Mesothelial cell of epicardium (in vitro differentiated cells): ENCODE data around the gene CHST11. TPM values are rescaled to one million over a fixed set of nuclear protein-coding genes. Genes with fewer than 3 reads are reported as not detected.

ENCODE experiments used
- DNase-seq, 2 experiments: peaks; one replicate each; pipeline ENCODE4 v3.0.0; 2021; ENCODE audit warnings: low spot score in 2 of 2; ENCODE audit not compliant: unreplicated experiment in 2 of 2
- H3K27ac Mint-ChIP-seq: 2 replicates; pipeline ENCODE4 v1.8.0; 2021; ENCODE audit warnings: mixed read lengths
- H3K27me3 Mint-ChIP-seq: 2 replicates; pipeline ENCODE4 v1.8.0; 2021; ENCODE audit warnings: low read depth, mixed read lengths
- H3K36me3 Mint-ChIP-seq: 2 replicates; pipeline ENCODE4 v1.8.0; 2021; ENCODE audit warnings: mixed read lengths
- H3K4me1 Mint-ChIP-seq: 2 replicates; pipeline ENCODE4 v1.8.0; 2021; ENCODE audit warnings: mixed read lengths
- H3K4me3 Mint-ChIP-seq: 2 replicates; pipeline ENCODE4 v1.8.0; 2021; ENCODE audit warnings: mild to moderate bottlenecking, moderate library complexity, mixed read lengths
- H3K9me3 Mint-ChIP-seq: 2 replicates; pipeline ENCODE4 v1.8.0; 2021; ENCODE audit warnings: mixed read lengths
- total RNA-seq: library from RNA; stranded (reverse); gene quantifications from 3 replicates; pipeline ENCODE4 v1.2.1, GENCODE V29; 2021
- TF ChIP-seq, protein P1 (sequence below): fragments of 200-600 bp; sonication (generic); IDR thresholded peaks from one replicate; pipeline ENCODE4 v1.5.0; 2021; ENCODE audit warnings: antibody characterized with exemption; ENCODE audit not compliant: unreplicated experiment

Gene CHST11
- total RNA-seq, 1 donor from 2014 or later = 15.0 TPM

- DNase-seq = no peak
- no peak overlapping the region for H3K27ac Mint-ChIP-seq
- H3K4me1 Mint-ChIP-seq = peaks cover 54% of the 10 kb centered on the region
- TF ChIP-seq, protein P1, sequence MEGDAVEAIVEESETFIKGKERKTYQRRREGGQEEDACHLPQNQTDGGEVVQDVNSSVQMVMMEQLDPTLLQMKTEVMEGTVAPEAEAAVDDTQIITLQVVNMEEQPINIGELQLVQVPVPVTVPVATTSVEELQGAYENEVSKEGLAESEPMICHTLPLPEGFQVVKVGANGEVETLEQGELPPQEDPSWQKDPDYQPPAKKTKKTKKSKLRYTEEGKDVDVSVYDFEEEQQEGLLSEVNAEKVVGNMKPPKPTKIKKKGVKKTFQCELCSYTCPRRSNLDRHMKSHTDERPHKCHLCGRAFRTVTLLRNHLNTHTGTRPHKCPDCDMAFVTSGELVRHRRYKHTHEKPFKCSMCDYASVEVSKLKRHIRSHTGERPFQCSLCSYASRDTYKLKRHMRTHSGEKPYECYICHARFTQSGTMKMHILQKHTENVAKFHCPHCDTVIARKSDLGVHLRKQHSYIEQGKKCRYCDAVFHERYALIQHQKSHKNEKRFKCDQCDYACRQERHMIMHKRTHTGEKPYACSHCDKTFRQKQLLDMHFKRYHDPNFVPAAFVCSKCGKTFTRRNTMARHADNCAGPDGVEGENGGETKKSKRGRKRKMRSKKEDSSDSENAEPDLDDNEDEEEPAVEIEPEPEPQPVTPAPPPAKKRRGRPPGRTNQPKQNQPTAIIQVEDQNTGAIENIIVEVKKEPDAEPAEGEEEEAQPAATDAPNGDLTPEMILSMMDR = no peak
- H3K36me3 Mint-ChIP-seq = no peaks in the 10 kb centered on the region
- H3K27me3 Mint-ChIP-seq = peaks cover 19% of the 10 kb centered on the region
- H3K4me3 Mint-ChIP-seq = no peak overlapping the region
- H3K9me3 Mint-ChIP-seq = no peaks in the 10 kb centered on the region
These were observed 145.7 kb downstream of the CHST11 start for GRCh38 chr12:104602406-104602805.

- DNase-seq = no peak
- Mint-ChIP-seq H3K4me3 (no peak overlapping the region), H3K4me1 (peaks cover 49% of the 10 kb centered on the region)
These were observed 146.1 kb downstream of the CHST11 start for GRCh38 chr12:104602896-104603295.

DNA sequence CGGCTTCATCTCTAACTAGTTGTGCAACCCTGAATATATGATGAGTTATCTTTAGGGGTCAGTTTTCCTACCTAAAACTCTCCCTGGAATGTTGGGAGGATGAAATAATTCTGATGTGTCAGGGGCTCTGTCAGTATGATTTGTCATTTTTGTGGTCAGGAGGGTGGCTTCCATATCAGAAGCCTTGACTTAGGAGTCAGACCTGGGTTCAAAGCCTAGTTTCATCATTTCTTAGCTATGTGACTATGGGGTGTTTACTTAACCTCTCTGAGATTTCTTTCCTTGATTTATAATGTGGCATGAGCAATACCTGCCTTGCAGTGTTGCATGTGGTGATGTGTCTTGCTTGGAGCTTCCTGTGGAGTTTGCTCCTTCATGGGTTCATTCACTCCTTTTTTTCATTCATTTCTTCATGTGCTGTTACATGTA is 146.8 kb downstream of the CHST11 start:
- DNase-seq = no peak
- H3K4me3 Mint-ChIP-seq = no peak overlapping the region

More at GRCh38 chr12:104602896-104603295, 146.1 kb downstream of the CHST11 start:
- H3K9me3 Mint-ChIP-seq = no peaks in the 10 kb centered on the region
- H3K27ac Mint-ChIP-seq = no peak overlapping the region
- TF ChIP-seq, protein P1 = no peak
- peaks cover 19% of the 10 kb centered on the region for H3K27me3 Mint-ChIP-seq
- no peaks in the 10 kb centered on the region for H3K36me3 Mint-ChIP-seq

DNA sequence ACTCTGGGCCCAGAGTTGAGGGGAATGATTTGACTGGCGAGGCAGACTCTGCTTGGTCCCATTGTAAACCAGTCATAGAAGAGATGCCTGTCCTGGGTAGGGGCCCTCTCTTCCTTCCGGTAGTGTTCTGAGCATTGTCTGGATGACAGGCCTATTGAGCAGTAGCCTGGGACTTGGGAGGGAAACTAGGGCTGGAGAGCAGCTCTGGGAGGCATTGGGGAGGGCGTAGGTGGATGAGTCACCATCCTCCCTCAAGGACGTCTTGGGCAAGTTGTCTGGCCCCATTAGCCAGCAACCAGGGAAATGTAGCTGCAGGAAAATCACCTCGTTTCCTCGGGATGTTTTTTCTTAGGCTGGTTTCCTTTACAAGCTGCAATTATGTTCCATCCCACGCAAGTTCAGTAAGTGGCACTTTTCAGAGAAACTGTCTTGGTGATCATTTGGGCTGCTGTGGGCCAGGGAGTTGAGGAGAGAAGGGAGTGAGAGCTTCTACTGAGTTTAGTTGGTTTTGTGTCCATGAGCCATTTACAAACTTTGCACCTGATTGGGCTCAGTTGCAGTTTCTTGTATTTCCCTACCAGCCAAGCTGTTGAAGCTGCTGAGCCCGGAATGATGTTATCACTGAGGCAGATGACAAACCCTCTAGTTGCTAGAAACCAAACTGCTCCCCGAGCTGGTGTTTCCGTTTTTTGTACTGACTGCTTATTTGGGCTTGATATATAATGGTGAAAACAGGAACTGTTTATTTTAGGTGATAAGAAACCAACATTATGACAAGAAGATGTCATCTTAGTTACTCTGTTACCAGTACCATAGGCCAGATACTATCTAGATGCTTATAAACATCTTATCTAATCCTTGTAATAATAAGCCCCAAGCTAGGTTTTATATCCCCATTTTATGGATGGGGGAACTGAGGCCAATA is 147.6 kb downstream of the CHST11 start:
- Mint-ChIP-seq H3K4me1 (peaks cover 35% of the 10 kb centered on the region), H3K27ac (no peak overlapping the region), H3K27me3 (peaks cover 22% of the 10 kb centered on the region), H3K36me3 (no peaks in the 10 kb centered on the region), H3K9me3 (no peaks in the 10 kb centered on the region), H3K4me3 (no peak overlapping the region)
- TF ChIP-seq, protein P1 = no peak
- no peak for DNase-seq

More for the DNA sequence above, 146.8 kb downstream of the CHST11 start:
- H3K27me3 Mint-ChIP-seq = peaks cover 22% of the 10 kb centered on the region
- no peaks in the 10 kb centered on the region for H3K9me3 Mint-ChIP-seq
- peaks cover 43% of the 10 kb centered on the region for H3K4me1 Mint-ChIP-seq
- H3K36me3 Mint-ChIP-seq = no peaks in the 10 kb centered on the region
- no peak overlapping the region for H3K27ac Mint-ChIP-seq
- TF ChIP-seq, protein P1 = no peak

DNA sequence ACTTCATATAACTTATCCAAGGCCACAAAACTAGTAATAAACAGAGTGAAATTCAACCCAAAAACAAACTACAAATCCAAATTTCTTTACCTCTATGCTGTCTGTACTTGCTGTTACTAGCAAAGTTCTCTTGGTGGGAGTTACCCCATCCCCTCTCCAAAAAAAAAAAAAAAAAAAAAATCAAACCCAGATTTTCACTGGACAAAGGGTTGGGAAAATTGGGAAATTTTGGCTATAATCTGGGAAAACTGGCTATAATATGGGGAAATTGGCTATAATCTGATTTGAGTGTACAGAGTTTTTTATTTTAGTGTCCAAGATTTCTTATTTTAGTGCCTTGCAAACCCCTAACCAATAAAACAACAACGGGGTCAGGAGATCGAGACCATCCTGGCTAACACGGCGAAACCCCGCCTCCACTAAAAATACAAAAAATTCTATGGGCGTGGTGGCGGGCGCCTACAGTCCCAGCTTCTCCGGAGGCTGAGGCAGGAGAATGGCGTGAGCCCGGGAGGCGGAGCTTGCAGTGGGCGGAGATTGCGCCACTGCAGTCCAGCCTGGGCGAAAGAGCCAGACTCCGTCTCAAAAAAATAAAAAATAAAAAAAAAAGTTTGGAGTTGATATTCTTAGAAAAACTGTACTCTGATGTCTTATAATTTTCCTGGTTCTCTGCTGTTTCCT is 148.4 kb downstream of the CHST11 start:
- H3K9me3 Mint-ChIP-seq = no peaks in the 10 kb centered on the region
- TF ChIP-seq, protein P1 = no peak
- H3K4me1 Mint-ChIP-seq = peaks cover 27% of the 10 kb centered on the region
- DNase-seq = no peak
- peak overlapping the region; percentile 24 for H3K4me3 Mint-ChIP-seq
- peaks cover 22% of the 10 kb centered on the region for H3K27me3 Mint-ChIP-seq
- no peak overlapping the region for H3K27ac Mint-ChIP-seq
- H3K36me3 Mint-ChIP-seq = no peaks in the 10 kb centered on the region
